A549 (cell line): ENCODE data around the gene SLC16A1.

Experiments used
- BCL3 ChIP-seq: fragments of >200 bp; sonication (Bioruptor Twin); formaldehyde crosslinking; IDR thresholded peaks from 3 replicates; pipeline ENCODE4 v1.6.1; 2016
- CEBPB ChIP-seq, 2 experiments: fragments of >200 bp in 1 of 2; sonication (Bioruptor Twin) in 1 of 2; formaldehyde crosslinking in 1 of 2; IDR thresholded peaks; 2 replicates each; pipeline ENCODE4 v1.6.1; 2012 to 2016
- CTCF ChIP-seq: fragments of >200 bp; sonication (Bioruptor Twin); formaldehyde crosslinking; IDR thresholded peaks from 3 replicates; pipeline ENCODE4 v1.5.1; 2016
- EHMT2 ChIP-seq: fragments of 200-600 bp; sonication (generic); IDR thresholded peaks from 2 replicates; pipeline ENCODE4 v1.6.1; 2016; ENCODE audit warnings: antibody characterized with exemption, low read depth, mild to moderate bottlenecking, moderate library complexity
- FOSL2 ChIP-seq, 2 experiments: fragments of 450-650 bp in 1 of 2; fragments of >200 bp in 1 of 2; sonication (Bioruptor Twin) in 1 of 2; formaldehyde crosslinking; IDR thresholded peaks; 2 replicates each; pipeline versions ENCODE4 v1.5.0 to v1.6.1; 2016 to 2020; ENCODE audit warnings: mild to moderate bottlenecking in 1 of 2, moderate library complexity in 1 of 2
- POLR2A ChIP-seq: IDR thresholded peaks from 2 replicates; pipeline ENCODE4 v1.6.1; 2012; ENCODE audit warnings: mild to moderate bottlenecking, low read length
- RAD21 ChIP-seq, 2 experiments: fragments of >200 bp in 1 of 2; sonication (Bioruptor Twin) in 1 of 2; formaldehyde crosslinking in 1 of 2; IDR thresholded peaks in 1 of 2; conservative IDR thresholded peaks in 1 of 2; 2 replicates in 1 of 2; 3 replicates in 1 of 2; pipeline ENCODE4 v1.6.1; 2012 to 2018; ENCODE audit warnings: inconsistent platforms in 1 of 2
- SREBF2 ChIP-seq: fragments of 450-650 bp; IDR thresholded peaks from 2 replicates; pipeline ENCODE4 v1.6.1; 2014; ENCODE audit warnings: mild to moderate bottlenecking, moderate library complexity
- ZC3H11A ChIP-seq: fragments of 450-650 bp; IDR thresholded peaks from 2 replicates; pipeline ENCODE4 v1.6.1; 2014; ENCODE audit warnings: antibody characterized with exemption, mild to moderate bottlenecking
- ZFP36 ChIP-seq: fragments of 450-650 bp; IDR thresholded peaks from 2 replicates; pipeline ENCODE4 v1.6.1; 2014; ENCODE audit warnings: borderline replicate concordance; ENCODE audit not compliant: partially characterized antibody

- TF ChIP-seq CTCF (no peak), RAD21 (conservative IDR thresholded peaks at IDR 0.05 in 1 of 2, IDR thresholded peaks at IDR 0.05 in 1 of 2) (no peak), POLR2A (no peak), SREBF2 (no peak), ZC3H11A (no peak), EHMT2 (no peak), ZFP36 (no peak), BCL3 (no peak), FOSL2 (IDR thresholded peaks at IDR 0.05) (no peak), FOSL2 (CRISPR knock-in tag; IDR thresholded peaks at IDR 0.05) (no peak), CEBPB (IDR thresholded peaks at IDR 0.05) (no peak)
Measured at GRCh38 chr1:112939810-112940209, 16.2 kb downstream of the SLC16A1 start.
